ENCODE data around the gene APMAP. TPM values are rescaled to one million over a fixed set of nuclear protein-coding genes. Genes with fewer than 3 reads are reported as not detected.

APMAP gene
- total RNA-seq, 4 donors from 2014 or later, result 85.3 to 337 (median 163) TPM

DNA sequence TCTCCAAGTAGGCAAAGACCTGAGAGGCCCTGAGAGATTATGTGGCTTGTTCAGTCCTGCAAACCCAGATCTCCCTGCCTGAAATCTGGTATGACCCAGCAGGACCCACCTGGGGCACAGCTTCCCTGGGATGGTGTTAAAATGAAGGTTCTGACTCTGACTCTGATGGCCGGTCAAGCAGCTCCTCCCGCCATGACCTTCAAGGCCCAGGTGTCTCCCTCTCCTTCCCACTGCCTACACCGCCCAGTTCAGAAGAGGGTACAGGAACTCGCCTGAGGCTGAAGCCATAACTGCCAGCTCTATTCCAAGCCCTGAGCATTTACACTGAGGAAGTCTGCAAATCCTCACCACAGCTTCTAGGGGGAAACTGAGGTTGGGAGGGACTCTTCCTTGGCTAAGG, 49.4 kb downstream of the APMAP start:
- ATAC-seq (ENCODE audit: low FRiP score) (no peak), DNase-seq (ENCODE audit: low spot score) (no peak)
- TF ChIP-seq, protein P1, sequence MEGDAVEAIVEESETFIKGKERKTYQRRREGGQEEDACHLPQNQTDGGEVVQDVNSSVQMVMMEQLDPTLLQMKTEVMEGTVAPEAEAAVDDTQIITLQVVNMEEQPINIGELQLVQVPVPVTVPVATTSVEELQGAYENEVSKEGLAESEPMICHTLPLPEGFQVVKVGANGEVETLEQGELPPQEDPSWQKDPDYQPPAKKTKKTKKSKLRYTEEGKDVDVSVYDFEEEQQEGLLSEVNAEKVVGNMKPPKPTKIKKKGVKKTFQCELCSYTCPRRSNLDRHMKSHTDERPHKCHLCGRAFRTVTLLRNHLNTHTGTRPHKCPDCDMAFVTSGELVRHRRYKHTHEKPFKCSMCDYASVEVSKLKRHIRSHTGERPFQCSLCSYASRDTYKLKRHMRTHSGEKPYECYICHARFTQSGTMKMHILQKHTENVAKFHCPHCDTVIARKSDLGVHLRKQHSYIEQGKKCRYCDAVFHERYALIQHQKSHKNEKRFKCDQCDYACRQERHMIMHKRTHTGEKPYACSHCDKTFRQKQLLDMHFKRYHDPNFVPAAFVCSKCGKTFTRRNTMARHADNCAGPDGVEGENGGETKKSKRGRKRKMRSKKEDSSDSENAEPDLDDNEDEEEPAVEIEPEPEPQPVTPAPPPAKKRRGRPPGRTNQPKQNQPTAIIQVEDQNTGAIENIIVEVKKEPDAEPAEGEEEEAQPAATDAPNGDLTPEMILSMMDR (IDR thresholded peaks at IDR 0.05), result no peak

GRCh38 chr20:24942679-24943078, 49.9 kb downstream of the APMAP start:
- DNase-seq (ENCODE audit: low spot score) (no peak), ATAC-seq (ENCODE audit: low FRiP score) (no peak)
- TF ChIP-seq, protein P1 (IDR thresholded peaks at IDR 0.05), result no peak

- ATAC-seq (ENCODE audit: low FRiP score) (no peak), DNase-seq (ENCODE audit: low spot score) (no peak)
- TF ChIP-seq, protein P1 (IDR thresholded peaks at IDR 0.05), result no peak
Measured at GRCh38 chr20:24939036-24939435, 53.5 kb downstream of the APMAP start.

GRCh38 chr20:24938498-24938897, 54.1 kb downstream of the APMAP start:
- ATAC-seq (ENCODE audit: low FRiP score), result no peak
- no peak for DNase-seq (ENCODE audit: low spot score)
- TF ChIP-seq, protein P1 (IDR thresholded peaks at IDR 0.05), result no peak

DNA sequence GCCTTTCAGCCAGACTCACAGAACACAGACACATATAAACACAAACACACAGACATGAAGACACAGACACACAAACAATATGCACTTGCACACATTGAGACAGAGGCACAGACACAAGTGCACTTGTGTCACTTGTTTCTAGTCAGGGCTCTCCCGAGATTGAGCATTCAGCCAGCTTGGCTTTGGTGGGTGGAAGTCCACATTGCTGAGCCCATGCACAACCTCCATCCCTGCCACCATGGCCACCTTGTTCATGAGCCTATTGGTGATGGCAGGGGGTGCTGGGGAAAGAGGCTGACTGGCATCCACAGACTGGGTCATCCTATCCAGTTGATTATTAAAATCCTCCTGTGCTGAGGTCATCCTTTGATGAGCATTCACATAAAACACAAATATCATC, 55.0 kb downstream of the APMAP start:
- no peak for DNase-seq (ENCODE audit: low spot score)
- TF ChIP-seq, protein P1 (IDR thresholded peaks at IDR 0.05), result no peak

GRCh38 chr20:24936526-24937407, 55.8 kb downstream of the APMAP start:
- TF ChIP-seq, protein P1 (IDR thresholded peaks at IDR 0.05), result no peak
- DNase-seq (ENCODE audit: low spot score) (no peak), ATAC-seq (ENCODE audit: low FRiP score) (no peak)

More for the DNA sequence above, 55.0 kb downstream of the APMAP start:
- ATAC-seq (ENCODE audit: low FRiP score), result no peak
